SK-N-MC (cell line): ENCODE results near the gene CYP21A2.
"Not testable (repeated sequence)": the region's sequence is repeated elsewhere in the genome, so short reads cannot be mapped to it uniquely, and the experiment has no call there.

Experiments
- DNase-seq: peaks from one replicate; pipeline ENCODE4 v3.0.0-alpha.2; 2011; ENCODE audit warnings: low read depth, low spot score
- H3K27ac ChIP-seq: fragments of 200-600 bp; sonication (generic); 2 replicates; pipeline ENCODE4 v1.5.1; 2016; ENCODE audit warnings: mixed run types
- H3K36me3 ChIP-seq: fragments of 200-600 bp; sonication (generic); 2 replicates; pipeline ENCODE4 v1.6.1; 2017; ENCODE audit warnings: antibody characterized with exemption, low read length, mixed read lengths; ENCODE audit not compliant: insufficient read depth
- H3K4me3 ChIP-seq: fragments of 200-600 bp; sonication (generic); 2 replicates; pipeline ENCODE4 v1.5.1; 2016
- H3K9ac ChIP-seq: fragments of 200-600 bp; sonication (generic); 2 replicates; pipeline ENCODE4 v1.8.0; 2017; ENCODE audit warnings: mixed run types, mixed read lengths; ENCODE audit not compliant: insufficient read length
- H3K9me3 ChIP-seq: fragments of 200-600 bp; sonication (generic); 2 replicates; pipeline ENCODE4 v1.6.1; 2017; ENCODE audit warnings: low read depth, mild to moderate bottlenecking, antibody characterized with exemption, low read length, moderate library complexity, mixed read lengths

Gene CYP21A2

DNA sequence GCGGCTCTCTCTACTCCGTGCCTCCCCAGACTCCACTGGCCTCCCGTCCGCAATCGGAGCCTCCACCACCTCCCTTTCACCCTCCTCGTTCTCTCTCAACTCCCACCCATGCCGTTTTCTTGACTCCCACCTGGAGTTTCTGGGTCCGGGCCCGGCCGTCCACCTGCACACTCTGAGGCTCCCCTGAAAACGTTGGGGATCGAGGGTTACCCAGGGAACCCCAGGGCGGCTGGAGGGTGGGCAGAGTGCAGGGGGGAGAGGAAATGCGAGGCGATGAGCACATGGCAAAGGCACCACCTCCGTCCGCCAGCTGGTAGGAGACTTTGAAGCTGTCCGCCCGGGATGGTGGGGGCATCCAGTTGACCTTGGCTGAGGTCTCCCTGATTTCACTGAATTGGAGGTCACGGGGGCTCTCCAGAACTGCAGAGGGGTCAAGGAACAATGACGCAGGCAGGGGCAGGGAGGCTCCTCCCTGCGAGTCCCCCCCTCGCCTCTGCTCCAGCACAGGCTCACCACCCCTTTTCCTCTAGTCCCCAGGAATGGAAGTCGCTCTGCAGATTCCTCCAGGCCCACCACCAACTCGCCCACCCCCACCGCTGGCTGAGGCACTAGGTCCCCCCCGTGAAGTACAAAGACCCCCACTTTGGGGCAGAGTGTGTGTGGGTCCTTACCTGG, 27.2 kb upstream of the CYP21A2 start:
- H3K9me3 ChIP-seq, H3K27ac ChIP-seq, H3K4me3 ChIP-seq, DNase-seq, H3K9ac ChIP-seq, H3K36me3 ChIP-seq: not testable (repeated sequence)

- not testable (repeated sequence) for H3K9ac ChIP-seq, H3K4me3 ChIP-seq, H3K9me3 ChIP-seq, DNase-seq, H3K36me3 ChIP-seq, H3K27ac ChIP-seq
Observed at GRCh38 chr6:32012941-32013617, 25.1 kb upstream of the CYP21A2 start.

DNA sequence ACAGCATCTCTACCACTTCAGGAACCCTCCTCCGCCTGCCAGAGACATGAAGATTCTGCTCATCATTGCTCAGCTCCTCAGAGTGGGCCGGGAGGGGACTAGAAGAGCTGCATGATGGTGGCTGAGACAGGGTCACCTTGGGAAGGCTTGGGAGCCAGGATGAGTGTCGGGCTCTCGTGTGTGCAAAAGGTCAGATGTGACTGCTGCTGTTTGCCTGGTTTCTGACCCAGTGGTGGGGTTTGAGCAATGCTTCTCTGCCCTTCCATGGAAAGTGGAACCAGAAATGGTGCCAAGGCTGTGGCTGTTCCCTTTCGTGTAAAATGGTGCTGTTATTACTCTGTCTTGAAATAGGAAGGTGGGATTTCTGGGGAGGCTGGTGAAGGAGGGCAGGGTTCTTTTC, 24.5 kb upstream of the CYP21A2 start:
- H3K36me3 ChIP-seq, H3K9ac ChIP-seq, H3K27ac ChIP-seq, H3K9me3 ChIP-seq, H3K4me3 ChIP-seq, DNase-seq: not testable (repeated sequence)

GRCh38 chr6:32014547-32014946, 23.7 kb upstream of the CYP21A2 start, which contains the start of gene C4B:
TSS of gene C4B (plus strand) at chr6:32014795. CDS start at chr6:32014846, 51 bp downstream.
- DNase-seq, H3K36me3 ChIP-seq, H3K27ac ChIP-seq, H3K9ac ChIP-seq, H3K4me3 ChIP-seq, H3K9me3 ChIP-seq: not testable (repeated sequence)

GRCh38 chr6:32022100-32022499, 16.1 kb upstream of the CYP21A2 start:
- not testable (repeated sequence) for H3K27ac ChIP-seq, DNase-seq, H3K9ac ChIP-seq, H3K9me3 ChIP-seq, H3K36me3 ChIP-seq, H3K4me3 ChIP-seq

- not testable (repeated sequence) for H3K9me3 ChIP-seq, H3K4me3 ChIP-seq, H3K36me3 ChIP-seq, DNase-seq, H3K9ac ChIP-seq, H3K27ac ChIP-seq
Observed at GRCh38 chr6:32028631-32029030, 9.6 kb upstream of the CYP21A2 start.

GRCh38 chr6:32029553-32029952, 8.7 kb upstream of the CYP21A2 start:
- H3K36me3 ChIP-seq, H3K4me3 ChIP-seq, H3K27ac ChIP-seq, DNase-seq, H3K9ac ChIP-seq, H3K9me3 ChIP-seq: not testable (repeated sequence)

DNA sequence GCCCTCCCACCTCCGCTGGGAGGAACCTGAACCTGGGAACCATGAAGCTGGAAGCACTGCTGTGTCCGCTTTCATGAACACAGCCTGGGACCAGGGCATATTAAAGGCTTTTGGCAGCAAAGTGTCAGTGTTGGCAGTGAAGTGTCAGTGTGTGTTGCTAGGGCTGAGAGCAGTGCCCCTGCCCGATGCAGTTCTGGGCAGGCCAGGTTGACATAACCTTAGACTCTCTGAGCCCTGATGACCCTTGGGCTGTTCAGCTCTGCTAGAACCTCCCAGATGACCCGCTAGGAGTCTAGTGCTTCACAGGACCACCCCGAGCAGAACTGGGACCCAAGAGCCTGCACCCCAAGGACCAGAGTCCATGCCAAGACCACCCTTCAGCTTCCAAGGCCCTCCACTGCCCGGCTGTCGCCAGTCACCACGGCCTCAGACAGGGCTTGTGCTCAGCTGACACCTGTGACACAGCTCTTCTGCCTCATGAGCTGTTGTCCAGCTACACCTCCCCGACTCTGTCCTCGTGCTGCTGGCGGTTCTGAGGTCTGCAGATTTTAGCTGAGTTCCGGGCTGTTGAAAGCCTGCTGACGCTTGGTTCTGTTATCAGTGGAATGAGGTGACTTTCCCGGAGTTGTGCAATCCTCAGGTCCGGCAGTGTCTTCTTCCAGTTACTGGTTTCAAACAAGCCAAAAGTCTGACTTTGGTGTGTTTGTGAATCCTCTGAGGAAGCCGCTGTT, 2.8 kb upstream of the CYP21A2 start:
- not testable (repeated sequence) for H3K27ac ChIP-seq, H3K9me3 ChIP-seq, H3K4me3 ChIP-seq, H3K36me3 ChIP-seq, DNase-seq, H3K9ac ChIP-seq

- not testable (repeated sequence) for H3K9ac ChIP-seq, DNase-seq, H3K9me3 ChIP-seq, H3K27ac ChIP-seq, H3K4me3 ChIP-seq, H3K36me3 ChIP-seq
Observed at GRCh38 chr6:32037136-32037535, 1.1 kb upstream of the CYP21A2 start.

GRCh38 chr6:32038878-32039277, 663 bp downstream of the CYP21A2 start:
- not testable (repeated sequence) for H3K27ac ChIP-seq, H3K9ac ChIP-seq, DNase-seq, H3K4me3 ChIP-seq, H3K36me3 ChIP-seq, H3K9me3 ChIP-seq

DNA sequence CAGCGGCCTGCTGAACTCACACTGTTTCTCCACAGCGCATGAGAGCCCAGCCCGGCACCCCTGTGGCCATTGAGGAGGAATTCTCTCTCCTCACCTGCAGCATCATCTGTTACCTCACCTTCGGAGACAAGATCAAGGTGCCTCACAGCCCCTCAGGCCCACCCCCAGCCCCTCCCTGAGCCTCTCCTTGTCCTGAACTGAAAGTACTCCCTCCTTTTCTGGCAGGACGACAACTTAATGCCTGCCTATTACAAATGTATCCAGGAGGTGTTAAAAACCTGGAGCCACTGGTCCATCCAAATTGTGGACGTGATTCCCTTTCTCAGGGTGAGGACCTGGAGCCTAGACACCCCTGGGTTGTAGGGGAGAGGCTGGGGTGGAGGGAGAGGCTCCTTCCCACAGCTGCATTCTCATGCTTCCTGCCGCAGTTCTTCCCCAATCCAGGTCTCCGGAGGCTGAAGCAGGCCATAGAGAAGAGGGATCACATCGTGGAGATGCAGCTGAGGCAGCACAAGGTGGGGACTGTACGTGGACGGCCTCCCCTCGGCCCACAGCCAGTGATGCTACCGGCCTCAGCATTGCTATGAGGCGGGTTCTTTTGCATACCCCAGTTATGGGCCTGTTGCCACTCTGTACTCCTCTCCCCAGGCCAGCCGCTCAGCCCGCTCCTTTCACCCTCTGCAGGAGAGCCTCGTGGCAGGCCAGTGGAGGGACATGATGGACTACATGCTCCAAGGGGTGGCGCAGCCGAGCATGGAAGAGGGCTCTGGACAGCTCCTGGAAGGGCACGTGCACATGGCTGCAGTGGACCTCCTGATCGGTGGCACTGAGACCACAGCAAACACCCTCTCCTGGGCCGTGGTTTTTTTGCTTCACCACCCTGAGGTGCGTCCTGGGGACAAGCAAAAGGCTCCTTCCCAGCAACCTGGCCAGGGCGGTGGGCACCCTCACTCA, 1.4 kb downstream of the CYP21A2 start:
- H3K4me3 ChIP-seq, H3K9ac ChIP-seq, H3K36me3 ChIP-seq: not testable (repeated sequence)

GRCh38 chr6:32040299-32041049, 2.3 kb downstream of the CYP21A2 start:
- not testable (repeated sequence) for H3K4me3 ChIP-seq, H3K9ac ChIP-seq, H3K9me3 ChIP-seq, DNase-seq, H3K27ac ChIP-seq, H3K36me3 ChIP-seq

More for the DNA sequence above, 1.4 kb downstream of the CYP21A2 start:
- not testable (repeated sequence) for H3K27ac ChIP-seq, H3K9me3 ChIP-seq, DNase-seq

GRCh38 chr6:32041050-32041321, 2.8 kb downstream of the CYP21A2 start:
- not testable (repeated sequence) for H3K27ac ChIP-seq, H3K36me3 ChIP-seq, DNase-seq, H3K9me3 ChIP-seq, H3K9ac ChIP-seq, H3K4me3 ChIP-seq
